ENCODE results near the gene ATOH8.

The ATOH8 gene

DNA sequence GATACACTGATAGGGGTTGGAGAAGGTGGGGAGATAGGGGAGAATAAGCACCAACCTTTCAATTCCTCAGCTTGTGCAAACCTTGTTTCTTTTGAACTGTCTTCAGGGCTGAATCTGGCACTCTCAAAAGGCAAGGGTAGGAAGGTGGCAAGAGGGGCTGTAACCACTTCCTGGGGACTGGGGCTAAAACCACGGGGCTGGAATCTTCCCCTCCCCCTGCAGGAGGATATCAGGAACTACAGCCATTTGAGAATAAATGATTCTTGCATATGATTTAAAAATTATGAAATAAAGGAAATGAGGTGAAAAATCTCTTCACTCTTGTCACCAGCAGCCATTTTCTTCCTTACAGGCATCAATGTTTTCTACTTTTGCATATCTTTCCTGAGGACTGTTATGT lies 50.8 kb downstream of the ATOH8 start:
- TF ChIP-seq TAF1 (IDR thresholded peaks at IDR 0.05; ENCODE audit: low read depth) (no peak), EGR1 (IDR thresholded peaks at IDR 0.05) (no peak), RAD21 (IDR thresholded peaks at IDR 0.05; ENCODE audit: low read depth) (peak; percentile 54)

DNA sequence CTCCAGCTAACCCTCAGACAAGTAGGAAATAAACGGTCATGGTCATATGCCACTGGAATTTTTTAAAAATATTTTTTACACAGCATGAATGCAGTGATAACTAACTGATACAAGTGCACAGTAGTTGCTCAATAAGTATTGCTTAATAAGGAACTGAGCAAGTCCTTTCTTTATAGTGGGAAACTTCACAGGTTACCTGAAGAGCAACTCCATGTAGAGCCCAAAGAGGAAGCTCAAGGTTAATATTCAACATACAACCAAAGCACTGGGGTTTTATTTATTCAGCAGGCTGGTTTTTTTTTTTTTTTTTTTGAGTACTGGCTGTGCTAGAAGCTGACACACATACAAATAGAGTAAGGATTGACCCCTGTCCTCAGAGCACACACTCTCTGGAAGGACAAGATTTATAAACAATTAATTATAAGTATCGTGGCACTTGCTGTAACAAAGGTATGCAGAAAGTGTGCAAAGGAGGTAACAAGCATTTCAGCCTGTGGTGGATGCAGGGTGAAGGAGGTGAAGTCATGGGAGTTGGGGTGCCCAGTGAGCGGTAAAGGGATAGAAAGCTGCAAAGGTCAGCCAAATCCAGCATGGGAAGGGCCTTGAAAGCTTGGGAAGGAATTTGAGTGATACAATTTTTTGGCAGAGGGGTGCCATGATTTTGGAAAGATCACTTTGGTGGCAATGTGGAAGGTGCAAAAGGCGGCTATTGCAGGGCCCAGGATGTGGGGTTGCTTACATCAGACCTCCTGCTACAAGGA lies 52.7 kb downstream of the ATOH8 start:
- TF ChIP-seq FOXM1 (IDR thresholded peaks at IDR 0.05; ENCODE audit: borderline replicate concordance, low read depth), result no peak
- TF ChIP-seq ZBTB7A (IDR thresholded peaks at IDR 0.05; ENCODE audit: low read depth), result no peak
- TF ChIP-seq CEBPB (IDR thresholded peaks at IDR 0.05), result no peak
- no peak for TF ChIP-seq TAF1 (IDR thresholded peaks at IDR 0.05; ENCODE audit: low read depth)
- no peak for TF ChIP-seq TEAD4 (IDR thresholded peaks at IDR 0.05)
- TF ChIP-seq REST (IDR thresholded peaks at IDR 0.05; ENCODE audit: low read depth), result no peak
- no peak for TF ChIP-seq RAD21 (IDR thresholded peaks at IDR 0.05; ENCODE audit: low read depth)
- no peak for TF ChIP-seq MAX (IDR thresholded peaks at IDR 0.05)
- no peak for TF ChIP-seq EP300 (IDR thresholded peaks at IDR 0.05; ENCODE audit: borderline replicate concordance)
- no peak for TF ChIP-seq EGR1 (IDR thresholded peaks at IDR 0.05)

DNA sequence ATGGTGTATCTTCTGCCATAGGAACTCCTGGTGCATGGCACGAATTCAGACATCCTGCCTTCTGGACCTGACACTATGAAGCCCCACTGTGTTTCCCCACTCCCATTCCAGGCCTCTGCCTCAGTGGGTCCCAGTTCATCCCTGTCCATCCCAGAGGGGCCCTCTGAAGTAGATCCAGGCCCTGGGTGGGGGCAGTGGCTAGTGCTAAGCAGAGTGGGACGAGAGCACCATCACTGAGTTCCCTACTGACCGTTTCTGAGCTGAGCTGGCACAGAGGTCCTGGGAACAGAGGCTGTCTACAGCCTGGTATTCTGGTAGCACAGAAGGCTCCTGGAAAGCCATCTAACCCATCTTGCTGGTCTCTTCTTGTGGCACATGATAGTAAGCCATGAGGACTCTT lies 54.0 kb downstream of the ATOH8 start:
- TF ChIP-seq CREB1 (IDR thresholded peaks at IDR 0.05; ENCODE audit: low read depth) (no peak), TCF12 (IDR thresholded peaks at IDR 0.05; ENCODE audit: low read depth) (no peak), TAF1 (IDR thresholded peaks at IDR 0.05; ENCODE audit: low read depth) (no peak), FOXM1 (IDR thresholded peaks at IDR 0.05; ENCODE audit: borderline replicate concordance, low read depth) (no peak), ZBTB7A (IDR thresholded peaks at IDR 0.05; ENCODE audit: low read depth) (no peak), MAX (IDR thresholded peaks at IDR 0.05) (no peak), NFIC (IDR thresholded peaks at IDR 0.05) (no peak), CEBPB (IDR thresholded peaks at IDR 0.05) (no peak), EGR1 (IDR thresholded peaks at IDR 0.05) (no peak), RAD21 (IDR thresholded peaks at IDR 0.05; ENCODE audit: low read depth) (no peak), EP300 (IDR thresholded peaks at IDR 0.05; ENCODE audit: borderline replicate concordance) (no peak), USF1 (IDR thresholded peaks at IDR 0.05) (no peak), REST (IDR thresholded peaks at IDR 0.05; ENCODE audit: low read depth) (no peak)

GRCh38 chr2:85810371-85811179 lies 56.8 kb downstream of the ATOH8 start:
- TF ChIP-seq CREB1 (IDR thresholded peaks at IDR 0.05; ENCODE audit: low read depth) (no peak), NFIC (IDR thresholded peaks at IDR 0.05) (no peak), RAD21 (IDR thresholded peaks at IDR 0.05; ENCODE audit: low read depth) (no peak), TAF1 (IDR thresholded peaks at IDR 0.05; ENCODE audit: low read depth) (no peak), YY1 (IDR thresholded peaks at IDR 0.05; ENCODE audit: low read depth) (no peak), USF1 (IDR thresholded peaks at IDR 0.05) (no peak), TEAD4 (IDR thresholded peaks at IDR 0.05) (no peak), TCF12 (IDR thresholded peaks at IDR 0.05; ENCODE audit: low read depth) (no peak), FOXM1 (IDR thresholded peaks at IDR 0.05; ENCODE audit: borderline replicate concordance, low read depth) (no peak), CEBPB (IDR thresholded peaks at IDR 0.05) (no peak), EP300 (IDR thresholded peaks at IDR 0.05; ENCODE audit: borderline replicate concordance) (no peak)

GRCh38 chr2:85811180-85812093 lies 57.6 kb downstream of the ATOH8 start:
- TF ChIP-seq TCF12 (IDR thresholded peaks at IDR 0.05; ENCODE audit: low read depth) (no peak), USF1 (IDR thresholded peaks at IDR 0.05) (no peak), EGR1 (IDR thresholded peaks at IDR 0.05) (no peak), CREB1 (IDR thresholded peaks at IDR 0.05; ENCODE audit: low read depth) (no peak), NFIC (IDR thresholded peaks at IDR 0.05) (no peak)

Measured in Ishikawa (cell line).